Endothelial cell (in vitro differentiated cells): ENCODE results near the gene FIGN. TPM values are rescaled to one million over a fixed set of nuclear protein-coding genes. Genes with fewer than 3 reads are reported as not detected.

ENCODE experiments used
- DNase-seq: peaks from one replicate; pipeline ENCODE4 v3.0.0; 2021; ENCODE audit warnings: low spot score
- H3K27ac Mint-ChIP-seq: one replicate; pipeline ENCODE4 v1.8.0; 2021; ENCODE audit warnings: mixed read lengths, inconsistent platforms; ENCODE audit not compliant: unreplicated experiment
- H3K27me3 Mint-ChIP-seq: one replicate; pipeline ENCODE4 v1.8.0; 2021; ENCODE audit warnings: mild to moderate bottlenecking, moderate library complexity, mixed read lengths, inconsistent platforms; ENCODE audit not compliant: unreplicated experiment
- H3K36me3 Mint-ChIP-seq: one replicate; pipeline ENCODE4 v1.8.0; 2021; ENCODE audit warnings: mild to moderate bottlenecking, low read depth, mixed read lengths, inconsistent platforms; ENCODE audit not compliant: unreplicated experiment
- H3K4me1 Mint-ChIP-seq: one replicate; pipeline ENCODE4 v1.8.0; 2021; ENCODE audit warnings: mild to moderate bottlenecking, mixed read lengths, inconsistent platforms; ENCODE audit not compliant: unreplicated experiment
- H3K4me3 Mint-ChIP-seq: one replicate; pipeline ENCODE4 v1.8.0; 2021; ENCODE audit warnings: mild to moderate bottlenecking, mixed read lengths, inconsistent platforms; ENCODE audit not compliant: unreplicated experiment
- H3K9me3 Mint-ChIP-seq: one replicate; pipeline ENCODE4 v1.8.0; 2021; ENCODE audit warnings: mixed read lengths, inconsistent platforms; ENCODE audit not compliant: unreplicated experiment
- CTCF ChIP-seq: fragments of 200-600 bp; sonication (generic); IDR thresholded peaks from one replicate; pipeline ENCODE4 v1.5.0; 2021; ENCODE audit warnings: antibody characterized with exemption; ENCODE audit not compliant: unreplicated experiment
- total RNA-seq: library from RNA; stranded (reverse); fragmentation: NEBNext Ultra II Directional; extraction: Animal tissue kit (Norgen Biotek cat#: 25700); gene quantifications from one replicate; pipeline ENCODE4 v1.2.1, GENCODE V29; 2021; ENCODE audit not compliant: unreplicated experiment

FIGN gene
- total RNA-seq, 1 donor from 2014 or later, result 14.0 TPM

- no peaks in the 10 kb centered on the region for H3K4me1 Mint-ChIP-seq
- DNase-seq, result no peak
These were observed 49.5 kb downstream of the FIGN start for GRCh38 chr2:163686289-163686688.

GRCh38 chr2:163682695-163683094, 53.1 kb downstream of the FIGN start:
- TF ChIP-seq CTCF, result no peak
- Mint-ChIP-seq H3K9me3 (no peaks in the 10 kb centered on the region), H3K36me3 (no peaks in the 10 kb centered on the region), H3K27ac (no peak overlapping the region), H3K4me3 (no peak overlapping the region), H3K27me3 (no peaks in the 10 kb centered on the region), H3K4me1 (no peaks in the 10 kb centered on the region)
- no peak for DNase-seq

More at GRCh38 chr2:163686289-163686688, 49.5 kb downstream of the FIGN start:
- no peak overlapping the region for H3K4me3 Mint-ChIP-seq
- H3K9me3 Mint-ChIP-seq, result no peaks in the 10 kb centered on the region
- TF ChIP-seq CTCF, result no peak
- H3K36me3 Mint-ChIP-seq, result no peaks in the 10 kb centered on the region
- H3K27ac Mint-ChIP-seq, result no peak overlapping the region
- no peaks in the 10 kb centered on the region for H3K27me3 Mint-ChIP-seq

- no peak overlapping the region for H3K4me3 Mint-ChIP-seq
- H3K9me3 Mint-ChIP-seq, result no peaks in the 10 kb centered on the region
- H3K27me3 Mint-ChIP-seq, result no peaks in the 10 kb centered on the region
- no peak for TF ChIP-seq CTCF
- no peaks in the 10 kb centered on the region for H3K36me3 Mint-ChIP-seq
- no peaks in the 10 kb centered on the region for H3K4me1 Mint-ChIP-seq
- DNase-seq, result no peak
- no peak overlapping the region for H3K27ac Mint-ChIP-seq
These were observed 54.1 kb downstream of the FIGN start for GRCh38 chr2:163681745-163682144.

- H3K36me3 Mint-ChIP-seq, result no peaks in the 10 kb centered on the region
- H3K27me3 Mint-ChIP-seq, result no peaks in the 10 kb centered on the region
- H3K9me3 Mint-ChIP-seq, result no peaks in the 10 kb centered on the region
- no peaks in the 10 kb centered on the region for H3K4me1 Mint-ChIP-seq
- H3K27ac Mint-ChIP-seq, result no peak overlapping the region
- no peak overlapping the region for H3K4me3 Mint-ChIP-seq
- no peak for DNase-seq
- no peak for TF ChIP-seq CTCF
These were observed 60.4 kb downstream of the FIGN start for GRCh38 chr2:163675388-163675787.

GRCh38 chr2:163673522-163673921, 62.3 kb downstream of the FIGN start:
- Mint-ChIP-seq H3K9me3 (no peaks in the 10 kb centered on the region), H3K36me3 (no peaks in the 10 kb centered on the region), H3K27ac (no peak overlapping the region), H3K27me3 (no peaks in the 10 kb centered on the region), H3K4me1 (no peaks in the 10 kb centered on the region), H3K4me3 (no peak overlapping the region)
- TF ChIP-seq CTCF, result no peak
- DNase-seq, result no peak
